Endothelial cell of umbilical vein (primary cell): ENCODE measurements around the gene USP31. TPM values are rescaled to one million over a fixed set of nuclear protein-coding genes. Genes with fewer than 3 reads are reported as not detected.

Experiments used
- BruUV-seq: library from RNA; stranded (reverse); fragments of 400-500 nt; replicated peaks from 2 replicates; lab custom pipeline; 2021; lab: Mats Ljungman, UMichigan
- CTCF ChIA-PET: fragments of 300-600, 350-600 bp; sonication (Branson Sonifier 250); formaldehyde crosslinking; loops from one replicate; lab custom pipeline; 2021; ENCODE audit warnings: antibody characterized with exemption, inconsistent platforms; lab: Charles Lee
- POLR2A ChIA-PET: fragments of 300-600, 350-600 bp; sonication (Branson Sonifier 250); formaldehyde crosslinking; loops from one replicate; lab custom pipeline; 2021; ENCODE audit warnings: antibody characterized with exemption, inconsistent platforms; lab: Charles Lee
- DNase-seq: peaks from one replicate; pipeline ENCODE4 v3.0.0-alpha.2; 2011; ENCODE audit warnings: low read depth, low spot score
- FAIRE-seq: peaks from 2 replicates; lab custom pipeline; 2011; peaks lifted over from hg19 to GRCh38; lab: Jason Lieb, UNC
- H2AFZ ChIP-seq: 2 replicates; pipeline ENCODE4 v1.6.0; 2012; ENCODE audit warnings: low read depth, low read length, control low read depth, inconsistent platforms
- H3K27ac ChIP-seq: 2 replicates; pipeline ENCODE4 v1.5.1; 2011; ENCODE audit warnings: low read depth, mild to moderate bottlenecking, control low read depth, low read length, moderate library complexity; ENCODE audit not compliant: insufficient read depth
- H3K27me3 ChIP-seq, 2 experiments: 2 replicates each; pipeline versions ENCODE4 v1.6.0 to v1.6.1; 2011; ENCODE audit warnings: low read length in 2 of 2, mixed read lengths in 1 of 2; ENCODE audit not compliant: control insufficient read depth in 2 of 2, insufficient read depth in 2 of 2
- H3K36me3 ChIP-seq, 2 experiments: 2 replicates in 1 of 2; 3 replicates in 1 of 2; pipeline ENCODE4 v1.5.1; 2011; ENCODE audit warnings: low read length in 2 of 2, mild to moderate bottlenecking in 1 of 2, moderate library complexity in 1 of 2; ENCODE audit not compliant: control insufficient read depth in 2 of 2, insufficient read depth in 2 of 2; ENCODE audit errors: extremely low read depth in 1 of 2
- H3K4me1 ChIP-seq: 3 replicates; pipeline ENCODE4 v1.5.1; 2011; ENCODE audit warnings: mild to moderate bottlenecking, low read length; ENCODE audit not compliant: control insufficient read depth, insufficient read depth; ENCODE audit errors: extremely low read depth
- H3K4me2 ChIP-seq: 2 replicates; pipeline ENCODE4 v1.6.1; 2011; ENCODE audit warnings: low read length, control low read depth, mixed read lengths; ENCODE audit not compliant: insufficient read depth
- H3K4me3 ChIP-seq, 3 experiments: fragments of 200-600 bp in 1 of 3; sonication (generic), shearing (Covaris generic) in 1 of 3; replicated peaks in 1 of 3; 2 replicates each; pipeline ENCODE4 v1.5.1; 2011 to 2016; ENCODE audit warnings: control low read depth in 3 of 3, low read length in 3 of 3, mild to moderate bottlenecking in 2 of 3, inconsistent platforms in 1 of 3, low read depth in 1 of 3, moderate library complexity in 1 of 3; ENCODE audit not compliant: insufficient read depth in 1 of 3
- H3K79me2 ChIP-seq: 2 replicates; pipeline ENCODE4 v1.6.0; 2012; ENCODE audit warnings: low read length, inconsistent platforms; ENCODE audit not compliant: control insufficient read depth, insufficient read depth
- H3K9ac ChIP-seq: replicated peaks from 2 replicates; pipeline ENCODE3; 2011; ENCODE audit warnings: low read length, control low read depth; ENCODE audit not compliant: insufficient read depth; ENCODE audit errors: extremely low read depth
- H3K9me1 ChIP-seq: replicated peaks from 3 replicates; pipeline ENCODE4 v1.6.0; 2011; ENCODE audit warnings: mild to moderate bottlenecking, low read length; ENCODE audit not compliant: control insufficient read depth, insufficient read depth; ENCODE audit errors: extremely low read depth
- H3K9me3 ChIP-seq: replicated peaks from 2 replicates; pipeline ENCODE4 v1.5.1; 2012; ENCODE audit warnings: low read length, inconsistent platforms; ENCODE audit not compliant: control insufficient read depth, insufficient read depth
- H4K20me1 ChIP-seq: replicated peaks from 2 replicates; pipeline ENCODE3; 2011; ENCODE audit warnings: mild to moderate bottlenecking, low read length; ENCODE audit not compliant: control insufficient read depth, insufficient read depth; ENCODE audit errors: extremely low read depth
- CTCF ChIP-seq, 2 donors: IDR thresholded peaks; 1 replicate in 1 of 2; 2 replicates in 1 of 2; pipeline ENCODE4 v1.5.1; 2011; ENCODE audit warnings: low read length in 2 of 2, mild to moderate bottlenecking in 2 of 2, moderate library complexity in 2 of 2, control low read depth in 1 of 2, inconsistent platforms in 1 of 2, low read depth in 1 of 2; ENCODE audit not compliant: insufficient read depth in 1 of 2; ENCODE audit errors: extremely low read depth in 1 of 2
- EZH2 ChIP-seq: IDR thresholded peaks from 2 replicates; pipeline ENCODE4 v1.6.1; 2012; ENCODE audit warnings: borderline replicate concordance, low read depth, mild to moderate bottlenecking, moderate library complexity, low read length, inconsistent platforms; ENCODE audit not compliant: severe bottlenecking
- GATA2 ChIP-seq: IDR thresholded peaks from 2 replicates; pipeline ENCODE4 v1.7.0; 2011; ENCODE audit warnings: low read depth, mild to moderate bottlenecking, moderate library complexity, mixed read lengths, low read length; ENCODE audit not compliant: insufficient read length, insufficient read depth
- MAX ChIP-seq: IDR thresholded peaks from 2 replicates; pipeline ENCODE4 v1.6.1; 2011; ENCODE audit not compliant: insufficient read depth, insufficient read length
- MYC ChIP-seq: IDR thresholded peaks from one replicate; pipeline ENCODE4 v1.6.1; 2011; ENCODE audit warnings: mild to moderate bottlenecking, low read depth, low read length
- POLR2AphosphoS5 ChIP-seq: IDR thresholded peaks from 2 replicates; pipeline ENCODE4 v1.6.1; 2012; ENCODE audit warnings: low read depth, mild to moderate bottlenecking, control low read depth, low read length, moderate library complexity; ENCODE audit not compliant: insufficient read depth
- dilution Hi-C: fragments of 300-500 bp; cut with MboI; formaldehyde crosslinking; loops from one replicate; pipeline ENCODE4 v1.15.0; 2019; ENCODE audit warnings: low sequenced_read_pairs; ENCODE audit not compliant: extremely low pct_ligation_motif_present
- intact Hi-C: fragments of 100-400 bp; cut with micrococcal nuclease; formaldehyde crosslinking; loops from one replicate; pipeline ENCODE4 v1.10.0; 2022
- polyA plus RNA-seq, 4 experiments: library from polyadenylated mRNA; depleted of rRNA in 3 of 4; stranded (reverse) in 3 of 4; unstranded in 1 of 4; fragments of >200 nt; gene quantifications; 2 replicates each; pipeline versions ENCODE4 v1.2.1 to v1.2.3, GENCODE V29; 2011 to 2012; ENCODE audit warnings: missing spikeins in 1 of 4
- total RNA-seq: library from RNA; stranded (reverse); gene quantifications from 2 replicates; pipeline ENCODE4 v1.2.3, GENCODE V29; 2021

Gene USP31
- total and polyA plus RNA-seq, 2 donors (not counting 3 experiments of a cell fraction or from before 2014, with no cell fraction given) = 14.5 to 42.4 TPM

- Histone ChIP-seq H3K79me2 (no peaks in the 10 kb centered on the region), H2AFZ (no peak overlapping the region), H4K20me1 (no peaks in the 10 kb centered on the region), H3K27ac (no peak overlapping the region), H3K9me1 (no peaks in the 10 kb centered on the region), H3K4me1 (peaks cover 15% of the 10 kb centered on the region), H3K27me3 (no peaks in the 10 kb centered on the region), H3K9me3 (no peaks in the 10 kb centered on the region), H3K9ac (no peak overlapping the region), H3K4me3 (no peak overlapping the region), H3K36me3 (peaks cover 19 to 43% of the 10 kb centered on the region in 2 experiments), H3K4me2 (no peak overlapping the region)
- no peak for TF ChIP-seq GATA2
- TF ChIP-seq MYC = no peak
- no peak for TF ChIP-seq CTCF (IDR thresholded peaks at IDR 0.05; ENCODE audit: extremely low read depth in 1 of 2, insufficient read depth in 1 of 2, low read depth in 1 of 2, low read length in 2 of 2)
- no peak for TF ChIP-seq MAX
- TF ChIP-seq POLR2AphosphoS5 = no peak
- TF ChIP-seq EZH2 = no peak
- BruUV-seq = no TSS peak
- dilution Hi-C loops (no loop called here), intact Hi-C loops (loop anchor here (10.0 kb wide), 1 partner anchor 1445 kb away; no protein-coding TSS in a partner anchor)
- DNase-seq = no peak
- no peak for FAIRE-seq
- POLR2A ChIA-PET = no interaction called here
- CTCF ChIA-PET = interaction anchor here (0.8 to 1.1 kb wide), 2 partner anchors 171 to 366 kb away, joined by 3 to 4 read pairs; no protein-coding TSS in a partner anchor
Observed at GRCh38 chr16:23069844-23070243, 79.4 kb downstream of the USP31 start.
